DMS 273 treated with DMSO at 0.1 percent for 48 hours (cell line): ENCODE results near the gene APOA5.

Experiments used
- DNase-seq: peaks from one replicate; lab custom pipeline; 2025; lab: John Stamatoyannopoulos, UW

Gene APOA5

GRCh38 chr11:116797816-116798215 is 6.1 kb upstream of the APOA5 start:
- no peak for DNase-seq

DNA sequence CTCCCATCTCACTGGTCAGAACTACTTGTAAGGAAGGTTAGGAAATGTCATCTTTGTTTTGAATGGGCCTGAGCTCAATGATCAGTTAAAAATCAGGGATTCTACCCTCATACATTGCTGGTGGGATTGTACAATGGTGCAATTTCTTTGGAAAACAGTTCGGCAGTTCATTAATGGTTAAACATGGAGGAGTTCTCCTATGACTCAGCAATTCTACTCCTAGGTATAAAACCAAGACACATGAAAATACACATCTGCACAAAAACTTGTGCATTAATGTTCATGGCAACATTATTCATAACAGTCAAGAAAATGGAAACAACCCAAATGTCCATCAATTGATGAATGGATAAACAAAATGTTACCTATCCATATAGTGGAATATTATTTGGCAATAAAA is 4.9 kb upstream of the APOA5 start:
- DNase-seq, result no peak

- no peak for DNase-seq
Measured at GRCh38 chr11:116794851-116795250, 3.2 kb upstream of the APOA5 start.

GRCh38 chr11:116793772-116794097 is 2.1 kb upstream of the APOA5 start:
- no peak for DNase-seq

DNA sequence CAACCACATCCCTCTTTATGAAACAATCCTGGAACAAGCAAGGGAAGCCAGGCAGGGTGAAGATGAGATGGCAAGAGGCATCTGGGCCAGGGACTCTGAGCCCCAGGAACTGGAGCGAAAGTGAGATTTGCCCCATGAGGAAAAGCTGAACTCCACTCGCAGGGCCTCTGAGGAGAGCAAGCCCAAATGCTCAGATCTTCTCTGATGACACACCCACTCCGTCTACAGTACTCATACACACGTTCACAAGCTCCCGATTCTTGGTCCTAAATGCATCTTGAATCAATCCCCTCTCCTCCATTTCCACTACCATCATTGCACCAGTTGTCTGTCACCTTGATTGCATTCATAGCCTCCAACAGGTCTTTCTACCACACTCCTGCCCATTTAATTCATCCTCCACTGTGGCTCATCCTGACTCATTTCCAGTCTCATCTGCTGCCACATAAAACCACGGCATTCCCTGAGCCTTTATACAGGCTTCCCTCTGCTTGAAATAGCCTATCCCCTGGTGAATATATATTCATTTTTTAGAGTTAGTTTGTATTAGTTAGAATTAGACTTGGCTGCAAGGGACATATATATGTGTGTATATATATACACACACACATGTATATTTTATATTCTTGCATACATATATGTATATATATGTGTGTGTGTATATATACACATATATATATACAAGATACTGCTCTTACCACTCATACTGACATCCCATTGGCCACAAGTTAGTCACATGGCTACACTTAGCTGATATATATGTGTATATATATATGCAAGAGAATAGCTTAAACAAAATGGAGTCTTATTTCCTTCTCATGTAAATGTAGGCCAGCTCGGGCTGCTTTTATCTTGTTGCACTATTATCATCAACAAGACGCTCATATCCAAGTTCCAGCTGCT is 1.4 kb upstream of the APOA5 start:
- DNase-seq, result no peak

- DNase-seq, result no peak
Measured at GRCh38 chr11:116792144-116792868, 627 bp upstream of the APOA5 start.

DNA sequence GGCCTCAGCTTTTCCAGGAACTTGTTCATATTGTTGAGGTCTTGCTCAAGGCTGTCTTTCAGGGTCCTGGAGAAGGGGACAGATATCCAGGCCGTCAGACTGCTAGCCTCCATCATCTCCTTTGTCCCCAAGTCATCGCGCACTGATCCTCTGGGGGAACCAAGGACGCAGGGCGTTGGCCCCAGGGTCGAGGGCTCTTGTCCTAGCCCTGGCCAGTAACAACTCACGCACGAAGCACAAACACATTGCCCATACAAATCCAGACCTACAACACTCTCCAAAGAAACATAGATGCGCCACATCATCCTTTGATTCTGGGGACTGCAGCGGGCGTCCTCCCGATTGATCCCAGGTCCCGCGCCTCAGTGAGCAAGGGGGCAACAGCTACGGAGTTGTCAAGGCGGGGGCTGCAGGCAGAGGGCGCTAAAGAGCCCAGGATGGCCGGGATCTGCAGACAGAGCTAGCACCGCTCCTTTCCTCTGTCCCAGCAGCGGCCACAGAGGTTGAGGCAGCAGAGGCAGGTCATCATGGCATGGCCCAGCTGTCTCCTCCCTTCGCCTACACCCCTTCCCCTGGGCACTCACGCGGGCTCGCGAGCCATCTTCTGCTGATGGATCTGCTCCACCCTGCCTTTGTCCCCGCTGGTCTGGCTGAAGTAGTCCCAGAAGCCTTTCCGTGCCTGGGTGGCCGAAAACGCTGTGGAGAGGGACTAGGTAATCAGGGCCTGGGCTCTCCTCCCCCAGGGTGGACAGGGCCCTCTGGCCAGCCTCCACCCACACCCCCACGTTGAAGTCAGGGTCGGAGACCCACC is 472 bp downstream of the APOA5 start:
- no peak for DNase-seq

- DNase-seq, result no peak
Measured at GRCh38 chr11:116790167-116791001, 1.3 kb downstream of the APOA5 start.

- DNase-seq, result no peak
Measured at GRCh38 chr11:116788975-116789374, 2.7 kb downstream of the APOA5 start.

DNA sequence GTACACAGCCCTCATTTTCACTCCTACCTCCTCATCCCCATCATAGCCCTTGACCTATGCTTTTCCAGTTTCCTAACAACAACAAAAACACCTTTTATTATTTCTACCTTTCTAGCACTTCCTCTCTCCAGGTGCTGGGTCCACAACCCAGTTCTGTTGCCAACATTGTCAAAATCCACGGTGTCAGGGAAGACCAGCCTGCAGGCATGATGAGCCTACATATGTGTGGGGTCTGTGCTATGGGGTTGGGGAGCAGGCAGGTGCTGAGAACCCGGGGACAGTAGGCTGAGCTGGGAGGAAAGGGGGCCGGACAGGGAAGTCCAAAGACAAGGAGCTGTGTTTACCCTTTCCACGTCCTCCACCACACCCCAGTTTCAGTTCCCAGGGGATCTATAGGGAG is 3.1 kb downstream of the APOA5 start:
- DNase-seq, result no peak

- DNase-seq, result peak; percentile 24
Measured at GRCh38 chr11:116787786-116788486, 3.7 kb downstream of the APOA5 start, which contains the start of gene ZPR1. Gene ZPR1, minus strand, starts transcription at chr11:116788023. Its CDS starts 33 bp downstream, at chr11:116787990.

GRCh38 chr11:116787436-116787785 is 4.3 kb downstream of the APOA5 start:
- DNase-seq, result no peak

GRCh38 chr11:116786966-116787365 is 4.7 kb downstream of the APOA5 start:
- no peak for DNase-seq

DNA sequence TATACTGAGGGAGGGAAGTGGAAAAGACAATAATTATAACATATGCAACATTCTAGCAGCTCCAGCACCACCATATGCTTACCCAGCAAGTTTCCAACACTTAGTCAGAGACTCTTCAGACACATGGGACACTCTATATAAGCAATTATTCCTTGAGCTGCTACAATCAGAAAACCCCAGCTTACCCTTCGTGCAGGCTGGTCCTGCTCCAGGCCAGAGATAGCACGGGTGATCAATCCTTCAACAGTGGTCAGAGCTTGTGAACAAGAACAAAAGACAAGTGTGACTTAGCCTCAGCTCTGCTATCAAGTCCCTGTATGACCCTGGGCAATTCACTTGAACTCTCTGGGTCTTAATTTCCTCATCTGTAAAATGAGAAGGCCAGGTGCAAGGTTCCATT is 5.4 kb downstream of the APOA5 start:
- DNase-seq, result no peak

DNA sequence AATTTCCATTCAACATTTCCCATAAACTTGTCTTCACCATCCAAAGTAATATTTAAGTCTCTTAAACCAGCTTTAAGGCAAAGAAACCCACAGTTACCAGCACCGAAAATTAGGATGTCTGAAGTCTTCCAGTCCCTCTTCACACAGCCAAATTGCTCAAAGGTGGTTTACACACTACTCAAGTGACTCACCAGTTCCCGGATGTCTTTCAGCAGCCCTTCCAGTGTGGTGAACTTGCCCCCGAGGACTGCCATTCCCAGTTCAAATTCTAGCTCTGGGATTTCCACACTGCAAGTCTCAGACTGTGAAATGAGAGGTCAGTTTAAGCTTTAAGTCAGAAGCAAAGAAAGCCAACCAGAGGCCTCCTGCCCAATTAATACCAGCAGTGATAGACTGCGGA is 9.0 kb downstream of the APOA5 start:
- no peak for DNase-seq

- DNase-seq, result no peak
Measured at GRCh38 chr11:116778556-116778955, 13.1 kb downstream of the APOA5 start.

DNA sequence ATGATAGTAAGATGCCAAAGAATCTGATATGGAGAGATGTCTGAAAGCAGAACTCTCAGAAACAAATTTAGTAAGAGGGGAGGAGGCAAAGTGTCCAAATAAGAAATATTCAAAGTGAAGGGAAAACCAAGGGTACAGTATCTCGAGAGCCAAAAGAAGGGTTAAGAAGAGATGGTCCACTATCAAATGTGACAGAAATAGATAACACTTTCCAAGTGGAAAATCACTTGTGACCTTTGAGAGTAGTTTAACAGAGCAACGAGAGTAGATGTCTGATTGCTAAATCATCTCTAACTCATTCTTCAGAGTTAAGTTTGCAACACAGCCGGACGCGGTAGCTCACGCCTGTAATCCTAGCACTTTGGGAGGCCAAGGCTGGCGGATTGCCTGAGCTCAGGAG is 14.6 kb downstream of the APOA5 start:
- DNase-seq, result no peak

DNA sequence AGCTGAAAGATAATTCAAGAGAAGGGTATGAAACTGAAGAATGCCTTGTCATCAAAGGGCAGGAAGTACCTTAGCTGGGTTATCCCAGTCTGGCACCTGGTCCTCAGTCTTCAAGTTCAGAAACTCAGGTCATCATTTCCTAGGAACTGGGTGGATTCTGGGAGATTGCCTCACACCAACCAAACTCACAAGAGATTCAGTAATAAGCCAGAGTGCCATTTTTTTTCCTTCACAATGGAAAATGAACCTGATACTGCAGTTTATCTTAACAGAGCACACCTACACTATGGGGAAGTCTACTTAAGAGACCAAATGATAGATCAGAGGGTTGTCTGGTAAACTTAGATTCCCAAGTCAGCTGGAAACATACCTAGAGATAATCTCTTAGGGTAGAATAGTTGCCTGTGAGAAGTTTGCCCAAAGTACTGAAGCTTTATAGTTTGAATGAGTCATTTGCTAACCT is 15.1 kb downstream of the APOA5 start:
- no peak for DNase-seq

GRCh38 chr11:116775975-116776374 is 15.7 kb downstream of the APOA5 start:
- DNase-seq, result no peak

GRCh38 chr11:116774661-116775060 is 17.0 kb downstream of the APOA5 start:
- DNase-seq, result no peak
